TTC549 (cell line): ENCODE data around the gene OR2M5.

ENCODE experiments used
- FAIRE-seq: peaks from 2 replicates; lab custom pipeline; 2012; peaks lifted over from hg19 to GRCh38; lab: Jason Lieb, UNC

Gene OR2M5

GRCh38 chr1:248144513-248145198, at the start of gene OR2M5:
Gene OR2M5, plus strand, starts transcription at chr1:248145148. Its CDS starts 0 bp downstream, at chr1:248145148.
- no peak for FAIRE-seq

- FAIRE-seq: no peak
Measured at GRCh38 chr1:248098529-248098928, 46.4 kb upstream of the OR2M5 start.

GRCh38 chr1:248102847-248103246, 42.1 kb upstream of the OR2M5 start:
- FAIRE-seq: peak; percentile 100

- FAIRE-seq: no peak
Measured at GRCh38 chr1:248111157-248111556, 33.8 kb upstream of the OR2M5 start.

- FAIRE-seq: no peak
Measured at GRCh38 chr1:248114890-248115289, 30.1 kb upstream of the OR2M5 start.

GRCh38 chr1:248127653-248128052, 17.3 kb upstream of the OR2M5 start:
- no peak for FAIRE-seq

GRCh38 chr1:248136811-248137210, 8.1 kb upstream of the OR2M5 start:
- no peak for FAIRE-seq

- FAIRE-seq: peak; percentile 58
Measured at GRCh38 chr1:248140846-248141245, 4.1 kb upstream of the OR2M5 start.

- no peak for FAIRE-seq
Measured at GRCh38 chr1:248143311-248143710, 1.6 kb upstream of the OR2M5 start.

- no peak for FAIRE-seq
Measured at GRCh38 chr1:248152056-248152827, 7.3 kb downstream of the OR2M5 start.

GRCh38 chr1:248155927-248156326, 11.0 kb downstream of the OR2M5 start:
- no peak for FAIRE-seq

GRCh38 chr1:248158758-248159157, 13.8 kb downstream of the OR2M5 start:
- FAIRE-seq: no peak

- no peak for FAIRE-seq
Measured at GRCh38 chr1:248164031-248164430, 19.1 kb downstream of the OR2M5 start.

GRCh38 chr1:248165186-248165585, 20.2 kb downstream of the OR2M5 start:
- no peak for FAIRE-seq

GRCh38 chr1:248174521-248174920, 29.6 kb downstream of the OR2M5 start, which contains the start of gene OR2M2:
Gene OR2M2, plus strand, starts transcription at chr1:248174821. Its CDS starts 5,165 bp downstream, at chr1:248179986.
- FAIRE-seq: no peak

- FAIRE-seq: no peak
Measured at GRCh38 chr1:248183996-248184395, 39.0 kb downstream of the OR2M5 start.

- no peak for FAIRE-seq
Measured at GRCh38 chr1:248187363-248187762, 42.4 kb downstream of the OR2M5 start.

GRCh38 chr1:248189026-248189425, 44.1 kb downstream of the OR2M5 start:
- no peak for FAIRE-seq

GRCh38 chr1:248194117-248194516, 49.2 kb downstream of the OR2M5 start:
- FAIRE-seq: no peak
